CD4-positive, alpha-beta memory T cell (primary cell): ENCODE measurements around the gene ZSWIM1. TPM values are rescaled to one million over a fixed set of nuclear protein-coding genes. Genes with fewer than 3 reads are reported as not detected.

Source experiments
- CTCF ChIA-PET: fragments of 350-600 bp; sonication (Branson Sonifier 250); formaldehyde crosslinking; loops from one replicate; lab custom pipeline; 2021; ENCODE audit warnings: inconsistent platforms; ENCODE audit not compliant: partially characterized antibody; lab: Charles Lee
- POLR2A ChIA-PET: fragments of 350-600 bp; sonication (Branson Sonifier 250); formaldehyde crosslinking; loops from one replicate; lab custom pipeline; 2021; ENCODE audit not compliant: partially characterized antibody; lab: Charles Lee
- DNase-seq, 5 donors: peaks; one replicate each; pipeline versions ENCODE4 v3.0.0 to v3.0.0-alpha.2; 2020 to 2022; ENCODE audit warnings: mixed read lengths in 1 of 5
- H3K27ac ChIP-seq: one replicate; pipeline ENCODE4 v1.7.0; 2013; ENCODE audit warnings: low read depth, low read length
- H3K27me3 ChIP-seq: 2 replicates; pipeline ENCODE4 v1.7.0; 2013; ENCODE audit warnings: mild to moderate bottlenecking, low read length, moderate library complexity; ENCODE audit not compliant: insufficient read depth
- H3K36me3 ChIP-seq: 2 replicates; pipeline ENCODE4 v1.7.0; 2013; ENCODE audit warnings: mild to moderate bottlenecking, low read length, moderate library complexity; ENCODE audit not compliant: insufficient read depth
- H3K4me1 ChIP-seq: 2 replicates; pipeline ENCODE4 v1.7.0; 2013; ENCODE audit warnings: mild to moderate bottlenecking, low read length, moderate library complexity; ENCODE audit not compliant: insufficient read depth
- H3K4me3 ChIP-seq, 2 donors: one replicate each; pipeline ENCODE4 v1.7.0; 2013; ENCODE audit warnings: low read length in 2 of 2, mild to moderate bottlenecking in 1 of 2
- H3K9me3 ChIP-seq, 2 donors: one replicate each; pipeline ENCODE4 v1.7.0; 2013; ENCODE audit warnings: low read length in 2 of 2, control low read depth in 1 of 2; ENCODE audit not compliant: control insufficient read depth in 1 of 2
- H3K27ac Mint-ChIP-seq, 7 donors: one replicate each; pipeline ENCODE4 v1.8.0; 2020 to 2021; ENCODE audit warnings: mixed read lengths in 7 of 7, mild to moderate bottlenecking in 6 of 7, inconsistent platforms in 3 of 7, moderate library complexity in 3 of 7
- H3K27me3 Mint-ChIP-seq, 2 donors: one replicate each; pipeline ENCODE4 v1.8.0; 2020 to 2021; ENCODE audit warnings: mixed read lengths in 2 of 2
- H3K36me3 Mint-ChIP-seq, 2 donors: one replicate each; pipeline ENCODE4 v1.8.0; 2020 to 2021; ENCODE audit warnings: mixed read lengths in 2 of 2, inconsistent platforms in 1 of 2, mild to moderate bottlenecking in 1 of 2
- H3K4me1 Mint-ChIP-seq, 4 donors: one replicate each; pipeline ENCODE4 v1.8.0; 2020 to 2021; ENCODE audit warnings: mixed read lengths in 4 of 4, mild to moderate bottlenecking in 1 of 4
- H3K4me3 Mint-ChIP-seq, 8 donors: one replicate each; pipeline ENCODE4 v1.8.0; 2020 to 2021; ENCODE audit warnings: mixed read lengths in 8 of 8, mild to moderate bottlenecking in 7 of 8, moderate library complexity in 6 of 8, inconsistent platforms in 3 of 8
- H3K9me3 Mint-ChIP-seq, 8 donors: one replicate each; pipeline ENCODE4 v1.8.0; 2020 to 2021; ENCODE audit warnings: mixed read lengths in 8 of 8, mild to moderate bottlenecking in 5 of 8, inconsistent platforms in 3 of 8, moderate library complexity in 1 of 8
- intact Hi-C: fragments of 100-400 bp; cut with micrococcal nuclease; formaldehyde crosslinking; loops from one replicate; pipeline ENCODE4 v1.15.1; 2023
- polyA plus RNA-seq, 2 donors: library from polyadenylated mRNA; unstranded; fragments of 300-500 nt; fragmentation: Illumina TruSeq; gene quantifications; one replicate each; pipeline ENCODE4 v1.2.3, GENCODE V29; 2021
- total RNA-seq, 2 experiments: library from RNA; stranded (reverse); gene quantifications; one replicate each; pipeline ENCODE4 v1.2.3, GENCODE V29; 2021

Gene ZSWIM1
- total and polyA plus RNA-seq, 4 experiments from 2014 or later: 0.86 to 18.5 (median 13.4) TPM

DNA sequence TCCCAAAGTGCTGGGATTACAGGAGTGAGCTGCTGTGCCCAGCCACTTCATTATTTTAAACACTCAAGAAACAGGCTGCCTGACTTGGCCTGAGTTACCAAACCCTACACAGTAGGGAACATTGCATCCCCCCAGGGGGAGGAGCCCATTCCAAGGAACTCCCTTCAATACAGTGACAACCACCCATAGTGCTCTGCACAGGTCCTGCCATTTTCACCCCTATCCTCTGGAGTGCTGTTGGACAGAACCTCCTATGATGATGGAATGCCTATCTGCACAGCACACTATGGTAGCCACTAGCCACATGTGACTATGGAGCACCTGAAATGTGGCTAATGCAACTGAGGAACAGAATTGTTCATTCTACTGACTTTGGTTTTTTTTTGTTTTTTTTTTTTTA, 35.6 kb upstream of the ZSWIM1 start:
- H3K27me3 ChIP-seq: no peaks in the 10 kb centered on the region
- no peak for DNase-seq
- H3K27ac ChIP-seq: no peak overlapping the region
- H3K27ac Mint-ChIP-seq: peak overlapping the region in 1 of 7 donors; percentile 22
- peak overlapping the region in 1 of 8 donors; percentile 31 for H3K4me3 Mint-ChIP-seq
- H3K27me3 Mint-ChIP-seq: no peaks in the 10 kb centered on the region
- POLR2A ChIA-PET: no interaction called here
- no peaks in the 10 kb centered on the region for H3K9me3 Mint-ChIP-seq
- H3K4me1 Mint-ChIP-seq: peaks cover 0 to 6% (median 1%) of the 10 kb centered on the region in 4 donors
- CTCF ChIA-PET: no interaction called here
- H3K4me3 ChIP-seq: no peak overlapping the region
- no peaks in the 10 kb centered on the region for H3K4me1 ChIP-seq
- intact Hi-C loops: no loop called here
- H3K36me3 Mint-ChIP-seq: peaks cover 32 to 58% of the 10 kb centered on the region in 2 donors
- no peaks in the 10 kb centered on the region for H3K9me3 ChIP-seq
- peaks cover 60% of the 10 kb centered on the region for H3K36me3 ChIP-seq

GRCh38 chr20:45848421-45848820, 32.6 kb upstream of the ZSWIM1 start:
- intact Hi-C loops: no loop called here
- peaks cover 38 to 57% of the 10 kb centered on the region in 2 donors for H3K36me3 Mint-ChIP-seq
- CTCF ChIA-PET: no interaction called here
- H3K27ac Mint-ChIP-seq: no peak overlapping the region
- H3K27me3 Mint-ChIP-seq: no peaks in the 10 kb centered on the region
- no peak for DNase-seq
- H3K4me1 ChIP-seq: no peaks in the 10 kb centered on the region
- peaks cover under 1 to 16% (median 2%) of the 10 kb centered on the region in 4 donors for H3K4me1 Mint-ChIP-seq
- no peak overlapping the region for H3K4me3 Mint-ChIP-seq
- H3K27ac ChIP-seq: no peak overlapping the region
- H3K9me3 ChIP-seq: no peaks in the 10 kb centered on the region
- H3K9me3 Mint-ChIP-seq: no peaks in the 10 kb centered on the region
- no peak overlapping the region for H3K4me3 ChIP-seq
- POLR2A ChIA-PET: no interaction called here
- peaks cover 48% of the 10 kb centered on the region for H3K36me3 ChIP-seq
- no peaks in the 10 kb centered on the region for H3K27me3 ChIP-seq

GRCh38 chr20:45848969-45849582, 32.0 kb upstream of the ZSWIM1 start:
- no peak overlapping the region for H3K4me3 ChIP-seq

GRCh38 chr20:45850238-45850637, 30.8 kb upstream of the ZSWIM1 start:
- DNase-seq: no peak
- H3K4me1 ChIP-seq: peaks cover 11% of the 10 kb centered on the region
- no peaks in the 10 kb centered on the region for H3K27me3 ChIP-seq
- intact Hi-C loops: loop anchor here (10.0 kb wide), 1 partner anchor 55 kb away; the partner anchor contains the start of genes DNTTIP1 and WFDC3
- no peak overlapping the region for H3K27ac ChIP-seq
- ChIA-PET CTCF (no interaction called here), POLR2A (interaction anchor here (1.3 kb wide), 1 partner anchor 31 kb away, joined by 6 read pairs; the partner anchor contains the start of gene ZSWIM1)
- H3K9me3 Mint-ChIP-seq: no peaks in the 10 kb centered on the region
- H3K27me3 Mint-ChIP-seq: no peaks in the 10 kb centered on the region
- peak overlapping the region in 2 of 7 donors; percentile 18 to 66 for H3K27ac Mint-ChIP-seq
- peak overlapping the region in 1 of 8 donors; percentile 6 for H3K4me3 Mint-ChIP-seq
- peaks cover 47% of the 10 kb centered on the region for H3K36me3 ChIP-seq
- H3K4me1 Mint-ChIP-seq: peaks cover 7 to 33% (median 9%) of the 10 kb centered on the region in 4 donors
- peaks cover 36 to 52% of the 10 kb centered on the region in 2 donors for H3K36me3 Mint-ChIP-seq
- H3K4me3 ChIP-seq: no peak overlapping the region
- no peaks in the 10 kb centered on the region for H3K9me3 ChIP-seq

More at GRCh38 chr20:45848969-45849582, 32.0 kb upstream of the ZSWIM1 start:
- Histone ChIP-seq H3K27me3 (no peaks in the 10 kb centered on the region), H3K36me3 (peaks cover 48% of the 10 kb centered on the region), H3K27ac (no peak overlapping the region), H3K9me3 (no peaks in the 10 kb centered on the region), H3K4me1 (no peaks in the 10 kb centered on the region)
- Mint-ChIP-seq H3K9me3 (no peaks in the 10 kb centered on the region), H3K4me3 (no peak overlapping the region), H3K36me3 (peaks cover 42 to 56% of the 10 kb centered on the region in 2 donors), H3K27me3 (no peaks in the 10 kb centered on the region), H3K4me1 (peaks cover 2 to 22% (median 6%) of the 10 kb centered on the region in 4 donors), H3K27ac (peak overlapping the region in 2 of 7 donors; percentile 6 to 12)
- DNase-seq: no peak
- ChIA-PET CTCF (interaction anchor here (0.6 kb wide), 1 partner anchor 112 kb away, joined by 3 read pairs; no protein-coding TSS in a partner anchor), POLR2A (interaction anchor here (1.3 kb wide), 1 partner anchor 32 kb away, joined by 6 read pairs; the partner anchor contains the start of gene ZSWIM1)
- intact Hi-C loops: no loop called here

DNA sequence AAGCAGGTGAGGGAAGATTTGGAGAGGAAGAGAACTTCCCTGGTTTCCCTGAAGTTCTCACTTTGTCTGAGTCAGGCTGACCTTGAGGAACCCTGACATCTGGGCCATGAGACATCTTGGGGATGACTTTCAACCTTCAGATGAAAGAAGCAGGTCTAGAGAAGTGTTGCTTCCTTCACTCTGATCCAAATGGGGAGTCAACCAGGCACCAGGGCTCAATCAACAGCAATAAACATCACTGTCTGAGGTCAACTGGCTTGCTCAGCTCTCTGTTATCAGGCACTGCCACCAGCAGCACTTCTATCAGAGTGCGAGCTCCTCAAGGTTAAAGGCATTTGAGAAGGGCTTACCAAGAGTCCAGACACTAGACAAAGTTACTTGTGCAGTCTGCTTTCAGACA, 30.1 kb upstream of the ZSWIM1 start:
- Histone ChIP-seq H3K4me1 (peaks cover 16% of the 10 kb centered on the region), H3K27me3 (no peaks in the 10 kb centered on the region), H3K9me3 (no peaks in the 10 kb centered on the region), H3K4me3 (no peak overlapping the region), H3K36me3 (peaks cover 42% of the 10 kb centered on the region), H3K27ac (no peak overlapping the region)
- Mint-ChIP-seq H3K36me3 (peaks cover 36 to 47% of the 10 kb centered on the region in 2 donors), H3K9me3 (no peaks in the 10 kb centered on the region), H3K27me3 (no peaks in the 10 kb centered on the region), H3K4me1 (peaks cover 8 to 38% (median 13%) of the 10 kb centered on the region in 4 donors), H3K4me3 (no peak overlapping the region), H3K27ac (no peak overlapping the region)
- intact Hi-C loops: loop anchor here (10.0 kb wide), 1 partner anchor 56 kb away; the partner anchor contains the start of genes DNTTIP1 and WFDC3
- DNase-seq: no peak
- POLR2A ChIA-PET: interaction anchor here (0.8 to 1.4 kb wide), 2 partner anchors 17 to 84 kb away, joined by 4 to 5 read pairs; partner anchors contain the start of gene PCIF1
- CTCF ChIA-PET: no interaction called here

- Mint-ChIP-seq H3K36me3 (peaks cover 33 to 41% of the 10 kb centered on the region in 2 donors), H3K4me3 (no peak overlapping the region), H3K9me3 (no peaks in the 10 kb centered on the region), H3K27me3 (no peaks in the 10 kb centered on the region), H3K4me1 (peaks cover 9 to 44% (median 17%) of the 10 kb centered on the region in 4 donors), H3K27ac (no peak overlapping the region)
- no peak overlapping the region for H3K4me3 ChIP-seq
- no peaks in the 10 kb centered on the region for H3K9me3 ChIP-seq
- H3K27ac ChIP-seq: no peak overlapping the region
- intact Hi-C loops: loop anchor here (10.0 kb wide), 1 partner anchor 57 kb away; the partner anchor contains the start of genes DNTTIP1 and WFDC3
- no peaks in the 10 kb centered on the region for H3K27me3 ChIP-seq
- H3K4me1 ChIP-seq: peaks cover 22% of the 10 kb centered on the region
- DNase-seq: no peak
- CTCF ChIA-PET: no interaction called here
- H3K36me3 ChIP-seq: peaks cover 39% of the 10 kb centered on the region
- POLR2A ChIA-PET: interaction anchor here (0.6 to 1.4 kb wide), 3 partner anchors 13 to 83 kb away, joined by 3 to 5 read pairs (median 4); partner anchors contain the start of gene PCIF1
These were observed 29.5 kb upstream of the ZSWIM1 start for GRCh38 chr20:45851501-45851900.

GRCh38 chr20:45852326-45852725, 28.7 kb upstream of the ZSWIM1 start:
- Histone ChIP-seq H3K4me1 (peaks cover 24% of the 10 kb centered on the region), H3K9me3 (no peaks in the 10 kb centered on the region), H3K27ac (no peak overlapping the region), H3K4me3 (no peak overlapping the region), H3K36me3 (peaks cover 35% of the 10 kb centered on the region), H3K27me3 (no peaks in the 10 kb centered on the region)
- no peak for DNase-seq
- CTCF ChIA-PET: interaction anchor here (0.9 to 1.0 kb wide), 2 partner anchors 28 to 39 kb away, joined by 3 read pairs; no protein-coding TSS in a partner anchor
- Mint-ChIP-seq H3K4me1 (peaks cover 10 to 52% (median 23%) of the 10 kb centered on the region in 4 donors), H3K4me3 (no peak overlapping the region), H3K9me3 (no peaks in the 10 kb centered on the region), H3K27me3 (no peaks in the 10 kb centered on the region), H3K27ac (no peak overlapping the region), H3K36me3 (peaks cover 33 to 37% of the 10 kb centered on the region in 2 donors)
- intact Hi-C loops: loop anchor here (10.0 kb wide), 1 partner anchor 58 kb away; the partner anchor contains the start of genes DNTTIP1 and WFDC3
- POLR2A ChIA-PET: interaction anchor here (0.6 kb wide), 1 partner anchor 14 kb away, joined by 3 read pairs; no protein-coding TSS in a partner anchor
